HG03469 (cell line): ENCODE measurements around the gene ORC4.
"Not testable (repeated sequence)": the region's sequence is repeated elsewhere in the genome, so short reads cannot be mapped to it uniquely, and the experiment has no call there.

ENCODE experiments used
- ATAC-seq: cut with Tn5 transposase; IDR thresholded peaks from one replicate; pipeline ENCODE4 v1.9.1; 2021; ENCODE audit warnings: mild to moderate bottlenecking, moderate library complexity, moderate number of reproducible peaks; ENCODE audit not compliant: unreplicated experiment

The ORC4 gene

GRCh38 chr2:148021059-148021861 is 723 bp upstream of the ORC4 start, which contains the start of gene MBD5:
Gene MBD5, plus strand, starts transcription at chr2:148021091.
- ATAC-seq = no peak

GRCh38 chr2:148014616-148015015 is 5.9 kb downstream of the ORC4 start:
- ATAC-seq = no peak

- no peak for ATAC-seq
Observed at GRCh38 chr2:148013876-148014275, 6.7 kb downstream of the ORC4 start.

GRCh38 chr2:148008411-148008810 is 12.1 kb downstream of the ORC4 start:
- not testable (repeated sequence) for ATAC-seq

DNA sequence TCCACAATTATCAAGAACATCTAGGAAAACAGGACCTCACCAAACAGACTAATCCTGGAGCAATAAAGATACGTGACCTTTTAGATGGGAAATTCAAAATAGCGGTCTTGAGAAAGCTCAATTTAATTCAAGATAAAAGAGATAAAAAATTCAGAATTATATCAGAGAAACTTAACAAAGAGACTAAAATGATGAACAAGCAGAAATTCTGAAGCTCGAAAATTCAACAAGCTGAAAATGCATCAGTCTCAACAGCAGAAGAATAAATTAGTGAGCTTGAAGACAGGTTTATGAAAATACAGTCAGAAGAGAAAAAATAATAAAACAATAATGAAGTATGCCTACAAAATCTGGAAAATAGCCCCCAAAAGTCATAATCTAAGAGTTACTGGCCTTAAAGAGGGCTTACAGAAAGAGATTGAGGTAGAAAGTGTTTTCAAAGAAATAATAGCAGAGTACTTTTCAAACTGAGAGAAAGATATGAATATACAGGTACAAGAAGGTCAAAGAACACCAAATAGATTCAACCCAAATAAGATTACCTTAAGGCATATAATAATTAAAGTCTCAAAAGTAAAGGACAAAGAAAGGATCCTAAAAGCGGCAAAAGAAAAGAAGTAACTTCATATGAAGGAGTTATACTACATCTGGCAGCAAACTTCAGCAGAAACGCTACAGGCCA is 13.2 kb downstream of the ORC4 start:
- ATAC-seq = no peak

DNA sequence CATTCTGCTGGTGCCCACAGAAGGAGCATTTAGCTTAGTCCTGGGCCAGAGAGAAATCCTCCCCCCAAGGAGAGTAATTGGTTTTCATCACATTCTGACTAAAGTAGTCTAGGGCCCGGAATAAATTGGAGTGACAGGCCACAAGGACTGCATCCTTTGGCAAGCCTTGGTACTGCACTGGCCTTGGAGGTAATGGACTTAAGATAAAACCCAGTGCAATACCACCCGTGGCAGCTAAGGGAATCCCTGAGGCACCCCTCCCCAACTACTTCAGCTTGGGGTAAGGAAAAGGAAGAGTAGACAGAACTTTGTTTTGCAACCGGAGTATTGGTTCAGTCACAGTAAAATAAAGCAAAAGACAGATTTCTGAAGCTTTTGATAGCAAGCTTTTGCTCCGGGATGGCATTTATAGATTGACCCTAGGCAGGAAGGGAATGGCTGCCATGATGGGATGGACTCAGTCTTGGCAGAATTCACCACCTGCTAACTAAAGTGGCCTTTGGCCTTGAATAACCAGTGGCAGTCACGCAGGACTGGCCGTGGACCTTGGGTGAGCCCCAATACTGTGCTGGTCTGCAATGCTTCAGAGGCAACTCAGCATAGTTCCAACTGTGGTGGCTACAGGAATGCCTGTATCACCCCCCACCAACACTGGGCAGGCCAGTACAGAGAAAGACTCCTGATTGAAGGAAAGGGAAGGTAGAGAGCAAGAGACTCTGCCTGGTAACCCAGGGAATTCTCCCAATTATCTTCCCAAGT is 14.1 kb downstream of the ORC4 start:
- ATAC-seq = no peak

DNA sequence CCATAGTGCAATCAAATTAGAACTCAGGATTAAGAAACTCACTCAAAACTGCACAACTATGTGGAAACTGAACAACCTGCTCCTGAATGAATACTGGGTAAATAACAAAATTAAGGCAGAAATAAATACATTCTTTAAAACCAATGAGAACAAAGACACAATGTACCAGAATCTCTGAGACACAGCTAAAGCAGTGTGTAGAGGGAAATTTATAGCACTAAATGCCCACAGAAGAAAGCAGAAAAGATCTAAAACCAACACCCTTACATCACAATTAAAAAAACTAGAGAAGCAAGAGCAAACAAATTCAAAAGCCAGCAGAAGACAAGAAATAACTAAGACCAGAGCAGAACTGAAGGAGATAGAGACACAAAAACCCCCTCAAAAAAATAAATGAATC is 18.1 kb downstream of the ORC4 start:
- not testable (repeated sequence) for ATAC-seq

- ATAC-seq = no peak
Observed at GRCh38 chr2:148000095-148000494, 20.4 kb downstream of the ORC4 start.

DNA sequence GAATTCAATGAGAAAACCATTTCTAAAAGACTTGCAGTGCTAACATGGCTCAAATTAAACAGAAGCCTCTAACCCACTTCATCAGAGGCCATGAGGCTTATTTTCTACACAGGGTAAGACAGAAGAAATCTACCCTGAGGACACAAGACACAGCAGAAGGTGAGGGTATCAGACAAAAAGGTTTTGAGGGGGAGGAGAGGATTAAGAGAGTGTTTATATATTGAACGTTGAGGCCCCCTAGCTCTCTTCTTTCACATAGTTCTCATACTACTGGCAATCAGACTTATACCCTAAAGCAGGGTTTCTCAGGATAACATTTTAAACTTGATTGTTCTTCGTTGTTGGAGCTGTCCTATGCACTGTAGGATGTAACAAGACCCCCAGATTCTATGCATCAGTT is 21.4 kb downstream of the ORC4 start:
- no peak for ATAC-seq

DNA sequence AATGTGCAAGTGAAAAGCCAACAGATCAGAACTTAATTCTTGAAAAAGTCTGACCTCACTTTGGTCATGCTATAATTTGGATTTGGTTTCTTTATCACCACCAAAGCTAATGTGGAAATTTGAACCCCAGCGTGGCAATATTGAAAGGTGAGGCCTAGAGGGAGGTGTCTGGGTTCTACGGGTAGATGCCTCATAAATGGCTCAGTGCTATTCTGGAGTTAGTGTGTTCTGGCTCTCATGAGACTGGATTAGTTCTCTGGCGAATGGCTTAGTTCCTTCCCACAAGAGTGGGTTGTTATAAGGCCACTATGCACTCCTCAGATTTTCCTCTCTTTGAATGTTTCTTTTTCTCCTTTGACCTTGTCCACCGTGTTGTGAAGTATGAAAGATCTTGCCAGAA is 22.3 kb downstream of the ORC4 start:
- no peak for ATAC-seq

GRCh38 chr2:147996828-147997227 is 23.7 kb downstream of the ORC4 start:
- ATAC-seq = no peak

- ATAC-seq = not testable (repeated sequence)
Observed at GRCh38 chr2:147994965-147995364, 25.6 kb downstream of the ORC4 start.

- peak; percentile 59 for ATAC-seq
Observed at GRCh38 chr2:147989809-147990403, 30.6 kb downstream of the ORC4 start.

DNA sequence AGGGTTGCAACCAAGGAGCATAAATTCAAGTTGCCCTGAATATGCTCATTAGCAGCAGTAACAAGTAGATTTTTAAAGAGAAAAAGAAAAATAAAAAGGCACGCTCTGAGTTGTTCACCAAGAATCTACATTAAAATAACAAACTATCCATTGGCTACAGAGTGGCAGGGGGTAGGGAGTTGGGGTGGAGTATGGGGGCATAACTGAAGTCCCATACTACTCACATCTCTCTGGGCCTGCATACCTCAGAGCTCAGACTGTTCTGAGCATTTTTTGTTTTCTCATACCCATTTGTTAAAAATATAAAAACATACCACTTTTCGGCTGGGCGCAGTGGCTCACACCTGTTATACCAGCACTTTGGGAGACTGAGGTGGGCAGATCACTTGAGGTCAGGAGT is 31.4 kb downstream of the ORC4 start:
- ATAC-seq = no peak

- ATAC-seq = no peak
Observed at GRCh38 chr2:147980940-147981528, 39.5 kb downstream of the ORC4 start.

DNA sequence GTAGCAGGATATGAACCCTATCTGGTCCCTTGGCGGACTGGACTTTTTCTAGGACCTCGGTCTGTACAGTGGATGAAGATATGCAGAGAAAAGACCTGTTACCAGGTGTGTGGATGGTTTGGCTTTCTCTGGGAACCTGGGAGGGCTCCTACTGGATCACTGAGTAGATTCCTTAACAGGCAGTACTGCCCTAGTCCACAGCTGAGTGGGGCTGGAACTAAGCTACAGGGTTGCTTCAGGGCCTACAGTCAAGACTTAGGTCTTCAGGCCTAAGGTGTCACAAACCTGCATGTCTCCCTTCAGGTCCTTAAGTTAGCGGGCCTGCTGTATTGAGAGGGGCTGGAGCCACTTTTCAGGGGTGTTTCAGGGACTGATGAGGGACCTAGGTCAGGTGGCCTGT is 42.9 kb downstream of the ORC4 start:
- no peak for ATAC-seq

GRCh38 chr2:147976102-147976501 is 44.4 kb downstream of the ORC4 start:
- ATAC-seq = no peak

GRCh38 chr2:147968571-147968970 is 52.0 kb downstream of the ORC4 start:
- no peak for ATAC-seq

DNA sequence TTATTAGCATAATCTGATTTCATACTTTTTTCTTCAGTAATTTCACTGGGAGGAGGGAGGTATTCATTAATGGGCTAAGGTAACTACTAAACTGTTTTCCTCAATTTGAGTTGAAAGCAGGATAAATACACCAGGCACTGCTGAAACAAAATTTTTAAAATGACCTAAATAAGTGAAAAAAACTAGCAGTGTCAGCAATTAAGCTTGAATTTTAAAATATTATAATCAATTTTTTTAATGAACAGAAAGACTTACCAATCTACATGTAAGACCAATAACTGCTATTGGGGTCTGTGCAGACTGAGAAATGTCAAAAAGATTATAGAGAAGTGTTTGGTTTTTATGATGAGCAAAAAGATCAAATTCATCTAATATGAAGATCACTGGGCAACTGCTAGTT is 68.4 kb downstream of the ORC4 start:
- no peak for ATAC-seq

DNA sequence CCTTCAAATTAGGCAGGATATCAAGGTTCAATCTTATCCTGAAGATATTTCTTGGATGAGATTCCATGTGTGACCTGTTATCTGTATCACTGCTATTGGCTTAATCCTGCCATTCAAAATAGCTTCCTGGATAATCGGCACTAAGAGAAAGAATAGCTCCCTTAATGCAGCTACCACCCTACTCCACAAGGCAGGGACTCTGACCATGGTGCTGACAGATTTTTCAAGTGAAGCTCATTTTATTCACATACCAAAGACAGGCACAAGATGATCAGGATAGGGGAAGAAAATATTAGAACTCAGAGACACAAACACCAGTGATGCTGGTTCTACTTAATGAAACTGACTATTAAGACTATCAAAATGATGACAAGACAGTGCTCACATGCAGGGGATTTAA is 74.9 kb downstream of the ORC4 start:
- ATAC-seq = no peak

DNA sequence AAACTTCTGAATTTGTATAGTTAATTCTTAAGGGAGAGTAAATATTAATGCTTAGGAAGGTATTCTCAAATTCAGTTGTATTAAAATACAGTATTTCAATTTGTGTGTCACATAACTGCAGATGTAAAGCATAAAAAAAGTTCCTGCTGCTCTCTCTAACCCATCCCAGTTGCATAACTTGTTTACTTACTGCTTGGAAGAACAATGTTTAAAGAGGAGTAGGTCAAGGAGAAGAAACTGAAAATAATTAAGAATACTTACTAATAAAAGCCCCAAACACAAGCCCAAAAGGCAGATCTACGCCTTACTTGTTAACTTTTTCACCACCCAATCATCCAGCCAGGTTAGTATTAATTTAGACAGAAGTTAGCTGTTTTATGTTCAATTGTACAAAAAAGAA is 81.2 kb downstream of the ORC4 start:
- ATAC-seq = no peak
